Mucosa of descending colon (tissue), 3 donors: ENCODE data around the gene HEG1. TPM values are rescaled to one million over a fixed set of nuclear protein-coding genes. Genes with fewer than 3 reads are reported as not detected.
A peak's percentile ranks its signal among the peaks of the same experiment; 100 is the strongest.

Experiments used
- ATAC-seq: fragments of 200-7000 bp; cut with Tn5 transposase; one replicate; pipeline ENCODE4 v1.9.1; 2020; ENCODE audit warnings: mild to moderate bottlenecking, moderate library complexity
- DNase-seq, 3 donors: peaks; one replicate each; pipeline ENCODE4 v3.0.0-alpha.2; 2020
- H3K36me3 ChIP-seq: fragments of 200-600 bp; one replicate; pipeline ENCODE4 v1.8.0; 2021; ENCODE audit warnings: low read depth, mild to moderate bottlenecking
- H3K4me1 ChIP-seq: fragments of 200-600 bp; one replicate; pipeline ENCODE4 v1.8.0; 2021; ENCODE audit warnings: low read depth, mild to moderate bottlenecking
- H3K4me3 ChIP-seq: fragments of 200-600 bp; one replicate; pipeline ENCODE4 v1.8.0; 2021; ENCODE audit warnings: mild to moderate bottlenecking
- H3K9me3 ChIP-seq: fragments of 200-600 bp; one replicate; pipeline ENCODE4 v1.8.0; 2021; ENCODE audit warnings: mild to moderate bottlenecking
- intact Hi-C, 2 donors: fragments of 100-400 bp; cut with DNase I in 1 of 2; cut with micrococcal nuclease in 1 of 2; formaldehyde crosslinking; loops; one replicate each; pipeline versions ENCODE4 v1.11.0 to v1.11.1; 2022; cut with DNase I, micrococcal nuclease
- long read RNA-seq, 2 donors: library from polyadenylated mRNA; unstranded; transcript quantifications; one replicate each; pipeline ENCODE4 v2.0.0, GENCODE V29; 2019 to 2021
- total RNA-seq, 3 donors: library from RNA; stranded (reverse); fragmentation: NEBNext Ultra II Directional in 2 of 3; extraction: Animal tissue kit (Norgen Biotek cat#: 25700) in 2 of 3; gene quantifications; one replicate each; pipeline versions ENCODE4 v1.2.1 to v1.2.4, GENCODE V29; 2021 to 2023
- TF ChIP-seq, protein P1 (sequence below): fragments of 200-600 bp; IDR thresholded peaks from one replicate; pipeline ENCODE4 v1.8.0; 2022; ENCODE audit warnings: antibody characterized with exemption, mild to moderate bottlenecking
- donor health status: DM: no; HTN: no; CAD: no; lungs with moderate emphysema.
- donor health status: DM: no; HTN: no; CAD: no.
- donor health status: DM: no; HTN: yes; CAD: no.

The HEG1 gene, protein sequence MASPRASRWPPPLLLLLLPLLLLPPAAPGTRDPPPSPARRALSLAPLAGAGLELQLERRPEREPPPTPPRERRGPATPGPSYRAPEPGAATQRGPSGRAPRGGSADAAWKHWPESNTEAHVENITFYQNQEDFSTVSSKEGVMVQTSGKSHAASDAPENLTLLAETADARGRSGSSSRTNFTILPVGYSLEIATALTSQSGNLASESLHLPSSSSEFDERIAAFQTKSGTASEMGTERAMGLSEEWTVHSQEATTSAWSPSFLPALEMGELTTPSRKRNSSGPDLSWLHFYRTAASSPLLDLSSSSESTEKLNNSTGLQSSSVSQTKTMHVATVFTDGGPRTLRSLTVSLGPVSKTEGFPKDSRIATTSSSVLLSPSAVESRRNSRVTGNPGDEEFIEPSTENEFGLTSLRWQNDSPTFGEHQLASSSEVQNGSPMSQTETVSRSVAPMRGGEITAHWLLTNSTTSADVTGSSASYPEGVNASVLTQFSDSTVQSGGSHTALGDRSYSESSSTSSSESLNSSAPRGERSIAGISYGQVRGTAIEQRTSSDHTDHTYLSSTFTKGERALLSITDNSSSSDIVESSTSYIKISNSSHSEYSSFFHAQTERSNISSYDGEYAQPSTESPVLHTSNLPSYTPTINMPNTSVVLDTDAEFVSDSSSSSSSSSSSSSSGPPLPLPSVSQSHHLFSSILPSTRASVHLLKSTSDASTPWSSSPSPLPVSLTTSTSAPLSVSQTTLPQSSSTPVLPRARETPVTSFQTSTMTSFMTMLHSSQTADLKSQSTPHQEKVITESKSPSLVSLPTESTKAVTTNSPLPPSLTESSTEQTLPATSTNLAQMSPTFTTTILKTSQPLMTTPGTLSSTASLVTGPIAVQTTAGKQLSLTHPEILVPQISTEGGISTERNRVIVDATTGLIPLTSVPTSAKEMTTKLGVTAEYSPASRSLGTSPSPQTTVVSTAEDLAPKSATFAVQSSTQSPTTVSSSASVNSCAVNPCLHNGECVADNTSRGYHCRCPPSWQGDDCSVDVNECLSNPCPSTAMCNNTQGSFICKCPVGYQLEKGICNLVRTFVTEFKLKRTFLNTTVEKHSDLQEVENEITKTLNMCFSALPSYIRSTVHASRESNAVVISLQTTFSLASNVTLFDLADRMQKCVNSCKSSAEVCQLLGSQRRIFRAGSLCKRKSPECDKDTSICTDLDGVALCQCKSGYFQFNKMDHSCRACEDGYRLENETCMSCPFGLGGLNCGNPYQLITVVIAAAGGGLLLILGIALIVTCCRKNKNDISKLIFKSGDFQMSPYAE (N-terminal part only)
- 10 to 100 TPM in 2 of 3 donors, 1 to 10 TPM in 1; 7.4 to 45.3 (median 15.0) TPM for total RNA-seq
- long read RNA-seq, donor 1, partial matches to known transcripts = 5 of 11 reads
- long read RNA-seq, donor 1, other reads (novel, unspliced or antisense) = 6 of 11 reads
- long read RNA-seq, donor 2, partial matches to known transcripts = 0 of 4 reads
- long read RNA-seq, donor 2, other reads (novel, unspliced or antisense) = 4 of 4 reads

DNA sequence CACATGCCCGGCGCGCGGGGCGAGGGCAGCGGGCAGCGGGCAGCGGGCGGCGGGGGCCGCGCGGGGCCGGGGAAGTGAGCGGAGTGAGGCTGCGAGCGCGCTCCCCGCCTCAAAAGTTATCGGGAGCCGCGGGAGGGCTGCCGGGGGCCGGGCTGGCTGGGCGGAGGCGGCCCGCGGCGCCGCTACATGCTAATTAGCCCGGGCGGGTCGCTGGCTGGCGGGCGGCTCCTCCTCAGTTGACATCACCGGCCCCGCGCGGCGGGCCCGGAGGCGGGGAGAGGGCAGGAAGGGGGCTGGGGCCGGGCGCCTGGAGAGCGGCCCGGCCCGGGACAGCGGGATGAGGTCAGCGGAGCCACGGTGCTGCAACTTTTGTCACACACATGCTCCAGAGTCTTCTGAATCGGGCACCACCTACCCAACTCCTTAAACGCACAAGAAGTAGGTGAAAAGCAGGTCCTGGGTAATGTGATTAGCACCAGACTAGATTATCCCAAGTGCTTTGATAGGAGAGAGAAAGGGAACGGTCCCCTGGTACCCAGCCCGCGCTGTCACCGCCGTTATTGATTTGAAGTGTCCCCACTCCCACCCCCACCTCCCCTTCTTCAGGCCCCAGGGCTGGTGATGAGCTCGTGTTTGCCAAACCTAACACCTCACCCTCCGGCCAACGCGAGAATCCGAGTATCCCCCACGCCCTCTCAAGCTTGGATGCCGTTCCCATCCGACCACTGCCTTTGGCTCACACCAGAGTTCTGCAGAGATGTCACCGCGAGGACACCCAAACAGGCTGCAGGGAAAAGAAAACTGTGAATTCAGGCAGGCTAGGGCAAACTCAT, at the start of gene HEG1:
HEG1 (minus strand) TSS at position 85 of the 833 bp plus-strand sequence. CDS start 107 bp downstream, outside the sequence.
- H3K36me3 ChIP-seq = no peaks in the 10 kb centered on the region
- peak; percentile 80 to 89 (median 86) for DNase-seq
- TF ChIP-seq, protein P1, sequence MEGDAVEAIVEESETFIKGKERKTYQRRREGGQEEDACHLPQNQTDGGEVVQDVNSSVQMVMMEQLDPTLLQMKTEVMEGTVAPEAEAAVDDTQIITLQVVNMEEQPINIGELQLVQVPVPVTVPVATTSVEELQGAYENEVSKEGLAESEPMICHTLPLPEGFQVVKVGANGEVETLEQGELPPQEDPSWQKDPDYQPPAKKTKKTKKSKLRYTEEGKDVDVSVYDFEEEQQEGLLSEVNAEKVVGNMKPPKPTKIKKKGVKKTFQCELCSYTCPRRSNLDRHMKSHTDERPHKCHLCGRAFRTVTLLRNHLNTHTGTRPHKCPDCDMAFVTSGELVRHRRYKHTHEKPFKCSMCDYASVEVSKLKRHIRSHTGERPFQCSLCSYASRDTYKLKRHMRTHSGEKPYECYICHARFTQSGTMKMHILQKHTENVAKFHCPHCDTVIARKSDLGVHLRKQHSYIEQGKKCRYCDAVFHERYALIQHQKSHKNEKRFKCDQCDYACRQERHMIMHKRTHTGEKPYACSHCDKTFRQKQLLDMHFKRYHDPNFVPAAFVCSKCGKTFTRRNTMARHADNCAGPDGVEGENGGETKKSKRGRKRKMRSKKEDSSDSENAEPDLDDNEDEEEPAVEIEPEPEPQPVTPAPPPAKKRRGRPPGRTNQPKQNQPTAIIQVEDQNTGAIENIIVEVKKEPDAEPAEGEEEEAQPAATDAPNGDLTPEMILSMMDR = no peak
- ATAC-seq = peak; percentile 84
- peak within 1 kb of the TSS; percentile 38 for H3K4me3 ChIP-seq
- peaks cover 24% of the 10 kb centered on the region for H3K4me1 ChIP-seq
- intact Hi-C loops = no loop called here
- H3K9me3 ChIP-seq = no peaks in the 10 kb centered on the region

DNA sequence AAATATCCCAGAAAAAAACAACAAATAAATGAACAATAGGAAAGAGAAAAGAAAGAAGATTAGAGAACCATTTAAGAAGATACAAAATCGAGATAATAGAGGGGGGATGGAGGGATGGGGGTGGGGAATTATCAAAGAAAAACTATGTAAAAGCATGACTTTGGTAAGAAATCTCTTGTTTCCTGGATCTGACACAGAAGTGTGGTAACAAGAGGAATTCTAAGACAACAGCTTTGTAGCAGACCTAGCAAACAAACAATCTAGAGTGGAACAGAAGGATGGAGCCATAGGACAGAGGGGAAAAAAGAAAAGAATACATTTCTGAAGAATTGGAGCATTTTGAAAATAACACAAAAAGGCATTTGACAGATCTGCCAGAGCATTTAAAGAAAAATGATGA, 49.3 kb upstream of the HEG1 start:
- Histone ChIP-seq H3K36me3 (no peaks in the 10 kb centered on the region), H3K4me1 (no peaks in the 10 kb centered on the region), H3K9me3 (no peaks in the 10 kb centered on the region), H3K4me3 (no peak overlapping the region)
- intact Hi-C loops = no loop called here
- DNase-seq (no peak), ATAC-seq (no peak)
- TF ChIP-seq, protein P1 = no peak

DNA sequence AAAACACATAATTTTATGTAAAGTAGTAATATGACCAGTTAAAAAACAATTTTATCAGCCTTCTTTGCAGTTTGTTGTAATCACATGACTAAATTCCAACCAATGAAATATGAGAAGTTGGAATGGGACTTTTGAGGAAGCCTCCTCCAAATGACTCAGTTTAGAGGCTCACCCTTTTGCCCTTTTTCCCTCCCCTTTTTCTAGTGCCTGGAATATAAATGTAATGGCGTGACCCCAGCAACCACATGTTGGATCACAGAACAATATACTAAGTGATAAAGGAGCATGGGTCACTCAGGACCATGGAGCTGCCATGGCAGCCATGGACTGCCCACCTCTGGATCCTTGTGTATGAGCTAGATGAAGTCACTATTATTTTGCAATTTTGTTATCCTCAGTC, 48.8 kb upstream of the HEG1 start:
- Histone ChIP-seq H3K4me1 (no peaks in the 10 kb centered on the region), H3K4me3 (no peak overlapping the region), H3K36me3 (no peaks in the 10 kb centered on the region), H3K9me3 (no peaks in the 10 kb centered on the region)
- no peak for DNase-seq
- no peak for ATAC-seq
- intact Hi-C loops = no loop called here
- TF ChIP-seq, protein P1 = no peak

DNA sequence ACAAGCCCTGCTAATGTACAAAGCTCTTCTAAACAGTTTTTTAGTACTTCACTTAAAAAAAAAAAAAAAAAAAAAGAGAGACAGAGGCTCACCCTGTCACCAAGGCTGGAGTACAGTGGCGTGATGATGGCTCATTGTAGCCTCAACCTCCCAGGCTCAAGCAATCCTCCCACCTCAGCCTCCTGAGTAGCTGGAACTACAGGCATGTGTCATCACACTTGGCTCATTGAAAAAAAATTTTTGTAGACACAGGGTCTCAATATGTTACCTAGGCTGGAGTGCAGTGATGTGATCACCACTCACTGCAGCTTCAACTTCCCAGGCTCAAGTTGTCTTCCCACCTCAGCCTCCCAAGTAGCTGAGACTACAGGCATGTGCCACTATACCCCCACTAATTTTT, 47.6 kb upstream of the HEG1 start:
- H3K4me1 ChIP-seq = no peaks in the 10 kb centered on the region
- DNase-seq (no peak), ATAC-seq (no peak)
- H3K4me3 ChIP-seq = no peak overlapping the region
- H3K36me3 ChIP-seq = no peaks in the 10 kb centered on the region
- intact Hi-C loops = no loop called here
- TF ChIP-seq, protein P1 = no peak
- no peaks in the 10 kb centered on the region for H3K9me3 ChIP-seq
